Cerebellar nuclear complex (tissue), 1 donor: ENCODE data around the gene RBM19.
"Not testable (repeated sequence)": the region's sequence is repeated elsewhere in the genome, so short reads cannot be mapped to it uniquely, and the experiment has no call there.

ENCODE experiments used
- DNase-seq, 2 experiments: peaks; one replicate each; lab custom pipeline; 2025; lab: John Stamatoyannopoulos, UW

The RBM19 gene

DNA sequence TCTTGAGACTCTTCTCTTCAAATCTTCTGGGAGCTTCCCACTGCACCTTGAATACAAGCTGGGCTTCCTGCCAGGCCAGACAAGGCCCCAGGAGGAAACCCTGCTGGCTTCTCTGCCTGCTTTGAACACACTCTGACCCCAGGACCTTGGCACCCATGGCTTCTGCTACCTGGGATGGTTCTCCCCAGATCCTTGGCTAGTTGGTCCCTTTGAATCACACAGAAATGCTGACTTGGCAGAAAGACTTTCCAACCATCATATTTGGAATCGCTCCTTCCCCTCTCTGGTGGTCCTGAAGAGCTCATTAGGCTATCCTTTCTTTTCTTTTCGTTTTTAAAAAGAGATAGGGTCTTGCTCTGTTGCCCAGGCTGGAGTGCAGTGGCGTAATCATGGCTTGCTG lies 132.7 kb downstream of the RBM19 start:
- no peak for DNase-seq

DNA sequence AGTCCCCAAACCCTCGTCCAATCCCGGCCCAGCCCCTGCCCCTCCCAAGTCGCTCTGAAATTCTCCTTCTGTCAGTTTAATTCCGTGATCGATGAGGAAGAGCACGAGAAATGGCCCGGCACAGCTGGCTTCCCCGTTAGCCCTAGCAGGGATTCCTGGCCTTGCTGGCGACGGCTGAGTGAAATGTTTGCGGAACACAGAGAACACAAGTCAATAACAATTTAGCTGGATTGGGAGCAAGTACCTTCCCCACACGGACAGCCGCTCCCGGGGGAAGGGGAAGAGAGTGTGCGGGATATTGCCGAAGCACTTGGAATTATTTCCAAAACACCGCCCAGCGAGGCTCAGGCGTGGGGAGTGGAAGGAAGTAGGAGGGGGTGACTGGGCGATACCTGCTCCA lies 134.6 kb downstream of the RBM19 start:
- no peak for DNase-seq

DNA sequence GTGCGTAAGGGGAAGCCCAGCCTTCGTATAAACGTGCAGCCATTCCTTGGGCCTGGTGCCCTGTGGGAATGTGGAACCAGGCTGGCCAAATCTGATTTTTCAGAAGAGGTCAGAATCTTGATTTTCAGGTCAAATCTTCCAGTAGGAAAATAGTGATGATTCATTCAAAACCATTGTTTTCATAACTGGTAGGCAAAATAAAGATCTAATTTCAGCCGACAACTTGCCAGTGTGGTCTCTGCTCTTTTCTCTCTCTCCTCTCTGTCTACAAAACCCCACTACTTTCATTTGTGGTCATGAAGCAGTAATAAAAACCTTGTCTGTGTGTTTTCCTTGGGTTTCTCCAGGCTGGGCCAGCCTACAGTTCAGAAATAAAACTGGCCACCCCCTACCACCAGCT lies 135.1 kb downstream of the RBM19 start:
- DNase-seq = no peak

DNA sequence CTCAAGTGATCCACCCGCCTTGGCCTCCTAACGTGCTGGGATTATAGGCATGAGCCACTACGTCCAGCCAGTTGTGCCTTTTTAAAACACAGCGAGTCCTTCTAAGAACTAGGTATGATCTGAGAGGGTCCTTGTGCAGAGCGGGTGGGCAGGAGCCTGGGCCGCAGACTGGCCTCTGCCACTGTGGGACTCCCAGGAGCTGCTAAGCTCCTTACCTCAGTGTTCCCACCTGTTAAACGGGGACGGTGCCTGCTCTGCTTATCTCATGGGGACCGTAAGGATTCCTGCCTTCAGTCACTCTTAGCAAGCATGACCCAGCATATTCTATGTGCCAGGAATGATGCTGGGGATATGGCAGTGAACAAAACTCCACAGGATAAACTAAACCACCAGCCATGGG lies 136.9 kb downstream of the RBM19 start:
- no peak for DNase-seq

DNA sequence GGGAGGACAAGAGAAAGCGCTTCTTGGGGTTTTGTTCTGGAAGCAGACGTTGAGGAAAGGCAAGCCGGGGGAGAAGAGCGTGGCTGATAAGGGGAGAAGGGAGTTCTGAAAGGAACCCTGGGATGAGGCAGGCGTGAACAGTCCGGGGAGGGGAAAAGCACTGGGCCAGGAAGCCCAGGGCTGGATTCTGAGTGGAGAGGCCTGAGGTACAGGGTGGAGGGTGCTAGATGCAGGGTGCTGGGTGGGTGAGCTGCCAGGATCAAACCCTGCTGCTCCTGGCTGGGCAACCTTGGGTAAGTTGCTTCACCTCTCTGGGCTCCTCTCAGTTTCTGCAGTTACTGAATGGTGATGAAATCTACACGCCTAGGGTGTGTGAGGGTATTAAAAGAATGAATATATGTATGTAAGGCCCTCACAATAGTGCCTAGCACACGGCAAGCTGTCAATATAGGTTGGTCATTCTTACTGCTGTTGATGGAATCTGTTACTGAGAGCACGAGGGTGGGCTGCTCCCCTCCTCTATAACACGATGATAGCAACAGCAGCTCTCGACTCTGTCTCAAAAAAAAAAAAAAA lies 138.5 kb downstream of the RBM19 start:
- DNase-seq = no peak

DNA sequence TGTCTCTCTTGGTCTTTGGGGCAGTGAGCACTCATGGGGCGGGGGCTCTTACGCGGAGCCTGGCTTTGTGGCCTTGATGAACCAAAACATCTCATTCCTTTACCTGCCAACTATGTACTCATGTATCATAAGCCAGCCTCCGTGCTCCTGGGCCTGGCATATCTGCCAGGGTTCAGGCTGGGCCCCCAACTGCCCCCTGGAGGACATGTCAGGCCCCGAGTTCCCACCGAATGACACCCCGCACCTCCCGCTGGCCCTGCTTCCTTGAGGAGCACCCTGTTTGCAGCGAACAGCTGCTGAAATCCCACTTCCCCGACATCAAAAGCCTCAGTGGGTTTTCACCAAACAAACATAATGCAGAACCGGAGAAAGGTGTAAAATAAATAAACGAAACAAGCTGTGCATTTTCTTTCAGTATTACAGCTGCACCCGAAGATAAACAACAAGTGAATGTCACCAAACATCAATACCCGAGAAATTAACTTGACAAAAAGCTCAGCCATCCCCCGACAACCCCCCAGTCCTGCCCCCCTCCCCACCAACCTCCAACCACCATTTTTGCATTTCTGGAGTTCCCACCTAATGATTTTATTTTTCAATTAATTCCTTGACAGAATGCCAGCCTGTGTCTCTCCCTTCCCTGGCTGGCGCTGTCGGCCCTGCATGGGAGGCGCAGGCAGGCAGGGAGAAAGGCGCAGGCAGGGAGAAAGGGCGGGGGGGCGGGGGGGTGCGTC lies 139.2 kb downstream of the RBM19 start:
- DNase-seq = no peak

DNA sequence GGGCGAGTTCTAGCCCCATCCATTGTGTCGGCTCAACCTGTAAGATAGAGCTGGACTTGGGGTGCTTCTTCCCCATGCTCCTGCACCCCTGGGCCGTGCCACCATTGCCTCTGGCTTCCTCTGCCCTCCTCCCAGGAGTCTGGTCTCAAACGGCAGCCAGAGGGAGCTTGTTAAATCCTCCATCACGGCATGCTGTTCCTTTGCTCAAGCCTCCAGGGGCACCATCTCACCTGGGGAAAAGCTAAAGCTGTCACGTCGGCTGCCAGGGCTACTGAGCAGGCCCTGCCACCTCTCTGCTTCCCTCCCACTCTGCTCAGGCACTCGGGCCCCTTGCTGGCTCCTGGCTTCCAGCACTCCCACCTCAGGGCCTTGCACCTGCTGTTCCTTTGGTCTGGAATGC lies 140.4 kb downstream of the RBM19 start:
- no peak for DNase-seq

DNA sequence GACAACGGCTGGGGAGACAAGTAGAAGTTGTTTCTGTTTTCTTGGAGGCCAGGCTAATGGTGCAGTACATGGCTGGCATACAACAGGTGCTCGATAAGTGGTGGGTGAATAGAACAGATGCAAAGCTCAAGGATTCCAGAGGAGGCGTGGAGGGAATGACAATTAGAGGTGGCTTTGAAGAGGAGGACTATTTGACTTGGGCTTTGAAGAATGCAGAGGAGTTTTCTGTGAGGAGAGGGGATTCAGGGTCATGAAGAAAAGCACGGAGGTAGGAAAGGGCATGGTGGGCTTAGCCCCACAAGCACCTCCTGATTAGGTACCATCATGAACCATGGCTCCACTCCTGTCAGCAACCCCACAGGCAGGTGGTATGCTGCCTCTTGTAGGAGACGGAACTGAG lies 142.3 kb downstream of the RBM19 start:
- DNase-seq = no peak

DNA sequence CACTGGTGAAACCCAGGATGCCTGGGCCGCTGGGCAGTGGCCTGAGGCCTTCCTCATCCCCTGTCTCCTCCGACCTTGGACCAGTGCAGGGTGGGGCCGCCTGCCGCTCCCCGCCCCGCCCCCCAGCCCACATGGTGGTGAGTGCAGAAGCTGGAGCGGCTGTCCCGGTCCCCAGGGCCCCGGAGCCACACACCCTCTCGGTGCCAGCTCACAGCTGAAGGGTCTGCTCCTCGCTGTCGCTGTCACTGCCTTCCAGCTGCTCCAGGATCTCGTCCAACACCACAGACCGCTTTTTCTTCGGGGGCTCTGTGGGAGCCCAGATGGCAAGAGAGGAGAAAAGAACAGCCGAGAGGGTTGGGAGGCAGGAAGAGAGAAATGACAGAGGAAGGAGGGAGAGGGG lies 143.1 kb downstream of the RBM19 start:
- no peak for DNase-seq

DNA sequence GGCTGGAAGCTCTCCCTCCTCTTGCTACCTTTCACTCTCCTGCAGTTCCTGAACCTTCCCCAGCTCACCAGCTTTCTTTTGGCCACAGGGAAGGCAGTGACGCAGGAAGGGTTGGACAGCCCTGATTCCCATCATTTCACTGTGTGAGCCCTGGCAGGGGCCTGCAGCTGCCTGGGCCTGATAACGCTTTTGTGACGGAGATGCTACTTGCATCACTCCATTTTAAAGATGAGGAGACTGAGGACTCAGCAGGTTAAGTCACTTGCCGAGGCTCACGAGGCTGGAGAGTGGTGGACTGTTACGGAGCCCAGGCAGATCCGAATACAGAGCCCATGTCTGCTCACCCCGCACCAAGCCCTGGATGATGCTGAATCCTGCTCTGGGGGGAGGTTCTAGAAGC lies 145.3 kb downstream of the RBM19 start:
- no peak for DNase-seq

DNA sequence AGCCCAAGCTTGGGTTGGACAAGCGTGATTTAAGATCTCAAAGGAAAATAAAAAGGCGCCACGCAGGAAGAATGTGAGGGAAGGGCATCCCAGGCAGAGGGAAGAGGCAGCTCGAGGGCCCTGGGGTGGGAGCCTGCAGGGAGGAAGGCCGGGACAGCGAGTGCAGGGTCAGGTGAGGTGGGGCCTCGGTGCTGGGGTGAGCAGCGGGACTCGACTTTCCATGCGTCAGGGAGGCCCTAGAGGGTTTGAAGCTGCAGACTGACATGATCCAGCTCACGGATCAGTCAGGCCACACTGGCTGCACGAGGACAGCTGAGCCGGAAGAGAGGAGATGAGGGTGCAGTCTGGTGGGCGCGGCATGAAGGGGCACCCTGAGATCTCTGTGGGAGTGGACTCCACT lies 145.8 kb downstream of the RBM19 start:
- no peak for DNase-seq

DNA sequence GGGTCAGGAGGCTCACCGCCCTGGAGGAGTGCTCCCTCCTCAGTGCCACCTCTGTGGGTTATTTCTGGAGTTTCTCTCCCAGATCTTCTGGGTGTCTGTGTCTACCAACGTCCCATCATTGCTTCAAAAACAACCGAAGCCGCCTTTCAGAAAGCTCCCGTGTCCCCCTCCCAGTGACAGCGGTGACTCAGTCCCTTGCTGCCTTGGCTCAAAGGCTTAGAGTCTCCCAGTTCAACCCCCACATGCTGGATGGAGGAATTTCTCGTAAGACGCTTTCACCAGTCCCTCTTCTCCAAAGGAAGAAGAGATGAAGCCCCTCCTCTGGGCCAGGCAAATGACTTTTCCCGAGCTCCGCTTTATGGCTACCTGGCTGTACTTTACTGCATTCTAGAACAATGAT lies 146.6 kb downstream of the RBM19 start:
- no peak for DNase-seq

DNA sequence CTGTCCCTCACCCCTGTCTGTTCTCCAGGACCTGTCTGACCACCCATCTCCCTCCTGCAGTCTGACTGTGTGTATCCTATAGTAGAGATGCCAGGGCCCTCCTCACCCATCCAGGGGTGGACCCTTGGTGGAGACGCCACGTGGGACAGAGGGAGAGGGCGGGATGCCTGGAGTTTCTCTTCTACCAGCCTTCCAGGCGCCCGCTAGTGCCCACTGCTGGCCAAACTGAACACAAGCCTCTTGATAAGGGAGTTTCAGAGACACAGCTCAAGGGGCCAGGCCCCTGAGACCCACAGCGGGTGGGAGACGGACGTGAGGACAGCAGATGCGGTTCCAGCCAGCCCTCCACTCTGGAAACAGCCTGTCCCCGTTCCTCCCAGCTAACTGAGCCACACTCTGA lies 147.3 kb downstream of the RBM19 start:
- no peak for DNase-seq

DNA sequence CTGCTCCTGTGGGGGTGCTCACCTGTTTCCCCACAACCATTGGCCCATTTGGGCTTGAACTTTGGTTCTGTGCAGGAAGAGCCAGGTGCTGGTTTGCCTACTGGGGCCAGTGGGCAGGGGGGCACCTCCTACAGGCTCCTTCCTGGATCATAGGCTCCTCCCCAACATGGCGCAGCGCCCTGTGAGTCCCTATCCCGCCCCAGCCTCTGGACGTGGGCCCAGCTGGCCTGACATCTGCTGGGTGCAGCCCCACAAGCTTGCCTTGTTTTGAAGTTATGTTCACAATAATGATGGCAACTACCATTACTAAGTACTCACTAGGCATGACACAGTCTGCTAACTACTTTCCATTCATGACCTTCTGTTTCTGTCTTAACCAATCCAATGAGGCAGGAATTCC lies 147.8 kb downstream of the RBM19 start:
- DNase-seq = no peak

DNA sequence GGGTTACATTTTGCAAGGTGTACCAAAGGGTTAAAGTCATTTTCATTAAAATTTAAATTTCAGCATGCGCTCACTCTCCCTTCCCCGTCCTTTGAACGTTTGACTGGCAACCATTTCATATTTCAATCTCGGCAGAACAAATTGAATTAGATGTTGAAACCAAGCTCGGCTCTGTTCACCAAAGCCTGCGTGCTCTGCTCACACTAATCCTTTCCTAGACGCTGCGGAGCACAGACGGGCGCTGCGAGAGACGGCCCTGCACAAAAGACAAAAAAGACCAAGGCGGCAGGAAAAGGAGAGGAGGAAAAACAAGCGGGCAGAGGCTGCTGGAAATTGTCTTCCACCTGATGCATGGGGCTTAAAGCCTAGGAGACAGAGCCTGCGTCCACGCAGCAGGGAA lies 149.3 kb downstream of the RBM19 start:
- no peak for DNase-seq

DNA sequence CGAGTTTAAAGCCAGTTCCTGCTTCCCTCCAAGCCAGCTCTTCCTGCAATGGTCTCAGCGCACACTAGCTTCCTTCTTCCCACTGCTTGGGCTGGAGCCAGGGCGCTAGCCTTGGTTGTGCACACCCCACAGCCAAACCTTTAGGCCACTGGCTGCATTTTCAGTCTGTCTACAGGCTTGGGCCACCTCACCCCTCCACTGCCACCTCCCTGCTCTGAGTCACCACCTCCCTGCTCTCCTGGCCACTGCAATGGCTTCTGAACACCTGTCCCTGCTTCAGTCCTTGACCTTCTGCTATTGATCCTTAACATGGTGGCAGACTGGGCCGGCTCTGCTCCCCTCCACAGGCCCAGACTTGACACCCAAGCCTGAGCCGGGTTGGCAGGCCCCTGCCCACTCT lies 151.1 kb downstream of the RBM19 start:
- no peak for DNase-seq

DNA sequence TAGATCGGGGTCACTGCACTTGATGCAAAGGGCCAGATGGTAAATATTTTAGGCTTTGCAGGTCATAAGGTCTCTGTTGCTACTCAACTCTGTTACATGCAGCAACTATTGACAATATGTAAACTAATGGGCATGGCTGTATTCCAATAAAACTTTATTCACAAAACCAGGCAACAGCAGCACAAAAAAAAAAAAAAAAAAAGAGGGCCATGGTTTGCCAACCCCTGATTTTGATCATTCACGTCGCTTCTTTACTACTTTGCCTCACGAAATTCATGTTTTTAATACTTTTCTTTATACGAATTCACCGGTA lies 152.9 kb downstream of the RBM19 start:
- no peak for DNase-seq

DNA sequence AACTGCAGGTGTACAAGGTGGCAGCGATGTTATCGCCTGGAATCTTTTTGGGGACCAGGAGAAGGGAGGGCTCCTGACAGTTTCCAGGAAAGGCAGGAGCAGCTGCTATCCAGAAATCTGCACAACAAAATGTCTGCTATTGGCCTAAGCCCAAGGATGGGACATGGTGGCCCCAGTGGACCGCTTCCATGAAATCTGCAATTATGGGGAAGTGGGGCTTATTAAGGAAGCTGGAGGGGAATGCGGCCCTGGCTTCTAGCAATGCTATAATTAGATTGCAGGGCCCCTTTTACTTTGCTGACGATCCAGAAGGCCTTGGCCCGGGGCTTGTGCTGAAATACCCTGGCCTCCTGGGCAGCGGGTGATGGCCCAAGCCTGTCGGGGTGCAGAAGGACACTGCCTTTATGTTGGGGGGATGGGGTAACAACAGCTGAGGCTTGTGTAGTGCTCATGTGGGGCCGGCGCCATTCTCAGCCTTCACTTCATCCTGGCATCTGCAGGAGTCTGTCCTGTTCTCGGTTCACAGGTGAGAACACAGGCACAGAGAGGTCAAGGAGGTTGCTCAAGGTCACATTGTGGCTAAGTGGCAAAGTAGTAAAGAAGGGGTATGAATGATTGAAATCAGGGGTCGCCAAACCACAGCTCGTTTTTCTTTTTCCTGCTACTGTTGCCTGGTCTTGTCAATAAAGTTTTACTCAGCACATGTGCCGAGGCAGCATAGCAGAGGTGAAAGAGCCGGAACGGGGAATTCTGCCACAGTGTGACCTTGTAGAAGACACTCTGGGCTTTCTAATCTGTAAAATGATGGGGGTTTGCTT lies 153.5 kb downstream of the RBM19 start:
- DNase-seq = no peak

DNA sequence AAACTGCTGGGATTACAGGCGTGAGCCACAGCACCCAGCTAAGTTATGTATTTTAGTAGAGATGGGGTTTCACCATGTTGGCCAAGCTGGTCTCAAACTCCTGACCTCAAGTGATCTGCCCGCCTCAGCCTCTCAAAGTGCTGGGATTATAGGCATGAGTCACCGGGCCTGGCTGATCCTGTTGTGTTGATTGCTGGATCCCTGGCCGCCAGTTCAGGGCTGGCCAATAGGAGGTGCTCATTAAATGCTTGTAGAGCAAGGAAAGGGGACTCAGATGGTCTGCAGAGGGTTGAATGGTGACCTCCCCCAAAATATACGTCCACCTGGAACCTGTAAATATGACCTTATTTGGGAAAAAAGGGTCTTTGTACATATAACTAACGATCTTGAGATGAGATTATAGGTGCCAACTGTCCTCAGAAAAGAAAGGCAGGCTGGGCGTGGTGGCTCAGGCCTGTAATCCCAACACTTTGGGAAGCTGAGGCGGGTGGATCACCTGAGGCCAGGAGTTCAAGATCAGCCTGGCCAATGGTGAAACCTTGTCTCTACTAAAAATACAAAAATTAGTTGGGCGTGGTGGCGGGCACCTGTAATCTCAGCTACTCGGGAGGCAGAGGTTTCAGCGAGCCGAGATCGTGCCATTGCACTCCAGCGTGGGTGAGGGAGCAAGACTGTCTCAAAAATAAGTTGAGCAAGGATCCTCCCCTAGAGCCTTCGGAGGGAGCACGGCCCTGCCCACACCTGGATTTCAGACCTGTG lies 156.5 kb downstream of the RBM19 start:
- not testable (repeated sequence) for DNase-seq

DNA sequence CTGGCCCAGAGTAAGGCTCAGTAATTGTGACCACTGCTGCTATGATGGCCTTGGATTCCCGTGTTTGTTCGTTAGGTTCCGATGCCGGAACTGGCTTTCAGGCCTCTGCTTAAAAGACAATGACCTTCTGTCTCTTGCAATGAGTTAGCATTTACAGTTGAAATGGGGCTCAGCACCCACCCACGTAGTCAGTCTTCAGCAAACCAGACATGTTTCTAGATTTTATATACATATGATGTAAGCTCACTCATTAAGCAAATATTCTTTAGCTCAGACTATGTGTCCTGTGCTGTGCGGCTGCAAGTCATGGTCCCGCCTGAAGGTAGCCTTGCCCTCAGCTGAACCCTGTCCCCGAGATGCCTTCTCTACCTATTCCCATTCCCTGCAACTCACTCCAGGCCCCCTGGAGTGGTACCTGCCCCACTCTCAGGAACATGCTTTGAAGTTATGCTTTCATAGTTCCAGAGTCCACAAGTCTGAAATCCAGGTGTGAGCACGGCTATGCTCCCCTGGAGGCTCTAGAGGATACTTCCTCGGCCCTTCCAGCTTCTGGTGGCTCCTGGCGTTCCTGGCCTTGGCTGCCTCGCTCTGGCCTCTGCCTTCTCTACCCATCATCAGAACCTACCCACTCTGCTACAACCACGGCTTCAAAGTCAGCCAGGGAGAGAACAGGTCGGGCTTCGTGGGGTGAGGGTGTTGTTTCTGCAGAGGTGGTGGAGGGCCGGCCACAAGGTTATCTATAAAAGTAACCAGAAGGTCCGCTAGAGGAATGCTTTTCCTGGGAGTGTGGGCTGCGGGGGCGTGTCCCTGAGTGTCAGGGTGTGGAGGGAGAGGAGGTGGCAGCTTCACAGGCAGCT lies 157.8 kb downstream of the RBM19 start:
- DNase-seq = no peak

DNA sequence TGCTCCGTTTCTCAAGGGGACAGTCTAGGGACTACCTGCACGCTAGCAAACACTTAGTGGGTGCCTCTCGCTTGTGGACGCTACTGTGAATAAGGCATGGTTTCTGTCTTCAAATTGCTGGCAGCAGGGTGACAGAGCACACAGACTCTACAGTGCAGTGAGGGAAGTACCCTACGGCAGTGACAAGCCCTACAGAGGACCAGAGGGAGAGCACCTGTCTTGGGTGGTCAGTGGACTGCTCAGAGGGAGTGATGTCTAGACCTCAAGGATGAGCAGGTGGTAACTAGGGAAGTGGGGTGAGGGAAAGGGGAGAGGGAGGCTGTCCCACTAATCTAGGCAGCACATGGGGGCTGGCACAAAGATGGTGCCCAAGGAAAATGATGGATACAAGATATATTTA lies 160.5 kb downstream of the RBM19 start:
- no peak for DNase-seq
